Measurements from ENCODE around the gene TNFSF9.
"Not testable (repeated sequence)": the region's sequence is repeated elsewhere in the genome, so short reads cannot be mapped to it uniquely, and the experiment has no call there.

Gene TNFSF9

DNA sequence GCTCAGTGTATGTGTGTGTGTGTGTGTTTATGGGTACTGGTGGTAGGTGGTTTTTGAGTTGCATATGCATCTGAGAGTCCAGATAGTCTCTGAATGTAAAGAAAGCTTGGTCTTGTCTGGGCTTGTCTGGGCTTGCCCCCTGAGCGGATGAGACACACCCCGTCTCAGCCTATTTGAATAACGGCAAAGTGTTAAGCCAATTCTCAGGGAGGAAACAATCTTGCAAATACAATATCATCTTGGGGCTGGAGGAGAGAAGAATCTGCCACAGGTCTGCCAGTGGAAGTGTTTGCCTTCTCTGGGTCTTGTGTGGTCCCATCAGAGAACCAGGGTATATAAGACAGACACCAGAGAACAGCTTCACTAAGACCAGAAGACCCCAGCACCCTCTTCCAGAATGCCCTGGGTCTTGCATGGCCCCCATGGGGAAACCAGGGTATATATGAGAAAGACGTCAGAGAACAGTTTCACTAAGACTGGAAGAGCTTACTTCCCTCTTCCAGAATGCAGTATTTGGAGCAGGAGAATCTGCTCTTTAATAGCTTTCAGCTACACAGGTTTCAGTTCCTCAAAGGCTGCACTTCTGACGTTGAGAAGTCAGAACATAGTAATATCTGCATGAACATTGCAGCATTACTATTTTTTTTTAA is 46.8 kb downstream of the TNFSF9 start:
- FAIRE-seq = no peak

DNA sequence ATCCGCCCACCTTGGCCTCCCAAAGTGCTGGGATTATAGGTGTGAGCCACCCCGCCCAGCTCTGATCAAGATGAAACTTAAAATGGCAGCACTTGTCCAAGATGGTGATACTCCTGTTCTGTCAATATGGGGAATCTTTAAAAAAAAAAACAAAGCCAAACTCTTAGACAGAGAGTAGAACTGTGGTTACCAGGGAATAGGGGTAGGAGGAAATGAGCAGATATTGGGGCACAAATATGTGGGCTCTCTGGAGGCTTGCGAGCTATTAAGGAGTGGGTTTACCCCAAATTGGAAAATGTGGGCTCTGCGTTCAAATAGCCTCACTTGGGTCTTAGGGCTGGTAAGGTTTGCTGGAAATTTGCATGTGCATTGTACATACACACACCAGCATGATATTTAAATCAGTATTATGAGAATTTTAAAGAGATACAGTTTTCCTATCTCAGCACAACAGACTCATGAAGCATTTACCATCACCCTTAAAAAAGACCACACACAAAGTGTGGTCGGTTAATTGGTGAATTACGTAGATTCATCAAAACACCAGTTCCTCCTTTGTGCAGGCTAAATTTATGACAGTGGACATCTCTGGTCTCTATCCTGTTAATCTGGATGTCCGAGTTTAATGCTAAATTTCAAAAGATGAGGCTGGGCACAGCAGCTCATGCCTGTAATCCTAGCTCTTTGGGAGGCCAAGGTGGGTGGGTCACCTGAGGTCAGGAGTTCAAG is 48.8 kb downstream of the TNFSF9 start:
- FAIRE-seq = no peak

DNA sequence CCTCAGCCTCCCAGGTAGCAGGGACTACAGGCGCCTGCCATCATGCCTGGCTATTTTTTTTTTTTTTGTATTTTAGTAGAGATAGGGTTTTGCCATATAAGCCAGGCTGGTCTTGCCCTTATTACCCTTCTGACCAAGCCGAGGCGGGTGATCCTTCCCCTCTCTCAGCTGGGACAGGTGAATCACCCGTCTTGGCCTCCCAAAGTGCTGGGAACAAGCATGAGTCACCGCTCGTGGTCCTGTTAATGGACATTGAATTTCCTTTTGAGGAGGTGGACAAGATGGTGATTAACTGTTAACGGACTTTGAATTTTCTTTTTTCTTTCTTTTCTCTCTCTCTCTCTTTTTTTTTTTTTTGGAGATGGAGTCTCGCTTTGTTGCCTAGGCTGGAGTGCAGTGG is 49.5 kb downstream of the TNFSF9 start:
- no peak for FAIRE-seq

DNA sequence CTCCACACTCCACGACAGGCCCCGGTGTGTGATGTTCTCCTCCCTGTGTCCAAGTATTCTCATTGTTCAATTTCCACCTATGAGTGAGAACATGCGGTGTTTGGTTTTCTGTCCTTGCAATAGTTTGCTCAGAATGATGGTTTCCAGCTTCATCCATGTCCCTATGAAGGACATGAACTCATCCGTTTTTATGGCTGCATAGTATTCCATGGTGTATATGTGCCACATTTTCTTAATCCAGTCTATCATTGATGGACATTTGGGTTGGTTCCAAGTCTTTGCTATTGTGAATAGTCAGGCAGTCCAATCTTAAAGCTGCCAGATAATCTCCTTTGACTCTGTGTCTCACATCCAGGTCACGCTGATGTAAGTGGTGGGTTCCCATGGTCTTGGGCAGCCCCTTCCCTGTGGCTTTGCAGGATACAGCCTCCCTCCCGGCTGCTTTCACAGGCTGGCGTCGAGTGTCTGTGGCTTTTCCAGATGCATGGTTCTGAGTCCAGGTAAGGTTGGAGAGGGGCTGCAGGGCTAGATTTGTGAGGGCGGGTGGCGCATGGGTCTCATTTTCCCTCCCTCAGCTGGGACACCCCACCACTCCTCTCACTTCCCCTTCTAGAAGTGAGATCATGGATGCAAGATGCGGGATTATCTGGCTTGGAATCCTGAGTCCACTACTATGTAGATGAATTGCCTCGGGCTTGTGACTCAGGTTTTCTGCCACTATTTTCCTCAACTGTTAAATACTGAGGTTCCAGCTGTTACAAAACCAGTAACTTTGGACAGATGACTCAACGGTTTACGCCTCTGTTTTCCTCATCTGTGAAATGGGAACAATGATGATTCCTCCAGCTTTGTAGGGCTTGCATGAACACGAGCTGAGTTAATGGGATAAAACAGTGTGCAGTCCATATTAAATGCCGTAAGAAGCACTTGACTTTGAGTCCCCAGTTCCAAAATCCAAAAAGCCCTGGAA is 52.0 kb downstream of the TNFSF9 start:
- FAIRE-seq = not testable (repeated sequence)
